Mesendoderm (in vitro differentiated cells): ENCODE measurements around the gene SAMD4B. TPM values are rescaled to one million over a fixed set of nuclear protein-coding genes. Genes with fewer than 3 reads are reported as not detected.

ENCODE experiments used
- DNase-seq: peaks from one replicate; pipeline ENCODE4 v3.0.0; 2013
- H2AK5ac ChIP-seq: 2 replicates; pipeline ENCODE4 v1.6.1; 2013; ENCODE audit warnings: low read length, inconsistent platforms
- H2BK120ac ChIP-seq: 2 replicates; pipeline ENCODE4 v1.6.1; 2013; ENCODE audit warnings: low read depth, mild to moderate bottlenecking, low read length, moderate library complexity, mixed read lengths
- H2BK15ac ChIP-seq: replicated peaks from 2 replicates; pipeline ENCODE4 v1.6.1; 2013; ENCODE audit warnings: low read depth, mild to moderate bottlenecking, moderate library complexity
- H2BK5ac ChIP-seq: 2 replicates; pipeline ENCODE4 v1.6.1; 2013; ENCODE audit warnings: low read length, inconsistent platforms
- H3K18ac ChIP-seq: 2 replicates; pipeline ENCODE4 v1.6.1; 2013; ENCODE audit warnings: mild to moderate bottlenecking, low read length, mixed read lengths
- H3K23ac ChIP-seq: one replicate; pipeline ENCODE4 v1.6.1; 2013; ENCODE audit warnings: low read length
- H3K27ac ChIP-seq: 2 replicates; pipeline ENCODE4 v1.5.1; 2013; ENCODE audit warnings: low read depth, mild to moderate bottlenecking, inconsistent platforms, low read length, moderate library complexity
- H3K27me3 ChIP-seq: 2 replicates; pipeline ENCODE4 v1.6.1; 2013; ENCODE audit warnings: low read length, control low read depth, mild to moderate bottlenecking, inconsistent platforms; ENCODE audit not compliant: insufficient read depth, poor library complexity
- H3K36me3 ChIP-seq: 2 replicates; pipeline ENCODE4 v1.6.1; 2013; ENCODE audit warnings: low read length, inconsistent platforms; ENCODE audit not compliant: control insufficient read depth, insufficient read depth
- H3K4ac ChIP-seq: one replicate; pipeline ENCODE4 v1.6.1; 2013; ENCODE audit warnings: low read depth, mild to moderate bottlenecking, low read length, moderate library complexity
- H3K4me1 ChIP-seq: 2 replicates; pipeline ENCODE4 v1.6.1; 2013; ENCODE audit warnings: low read depth, low read length, inconsistent platforms; ENCODE audit not compliant: control insufficient read depth
- H3K4me2 ChIP-seq: 2 replicates; pipeline ENCODE4 v1.6.1; 2013; ENCODE audit warnings: low read length
- H3K4me3 ChIP-seq: 2 replicates; pipeline ENCODE4 v1.5.1; 2013; ENCODE audit warnings: mild to moderate bottlenecking, low read length
- H3K56ac ChIP-seq: one replicate; pipeline ENCODE4 v1.6.1; 2013; ENCODE audit warnings: low read length
- H3K79me1 ChIP-seq: 2 replicates; pipeline ENCODE4 v1.6.1; 2013; ENCODE audit warnings: low read length, inconsistent platforms
- H3K79me2 ChIP-seq: 2 replicates; pipeline ENCODE4 v1.6.1; 2013; ENCODE audit warnings: mild to moderate bottlenecking, low read length; ENCODE audit not compliant: control insufficient read depth, insufficient read depth
- H3K9ac ChIP-seq: 2 replicates; pipeline ENCODE4 v1.6.1; 2013; ENCODE audit warnings: low read length, inconsistent platforms
- H4K5ac ChIP-seq: one replicate; pipeline ENCODE4 v1.6.1; 2013; ENCODE audit warnings: low read length
- H4K8ac ChIP-seq: one replicate; pipeline ENCODE4 v1.6.1; 2013; ENCODE audit warnings: low read depth, mild to moderate bottlenecking, control low read depth, low read length, moderate library complexity
- WGBS: extraction: QIAGEN DNeasy Blood & Tissue Kit; methylation state at CpG from one replicate; pipeline ENCODE4 v1.1.7; 2013; ENCODE audit warnings: low lambda C conversion rate, missing lambda C conversion rate; ENCODE audit not compliant: insufficient coverage; ENCODE audit errors: extremely low coverage; 5-methylcytosine and 5-hydroxymethylcytosine counted together
- polyA plus RNA-seq, 2 experiments: library from polyadenylated mRNA; stranded (reverse); fragments of 200-250 nt; gene quantifications; one replicate each; pipeline ENCODE4 v1.2.3, GENCODE V29; 2013

Gene SAMD4B
- 141 TPM for polyA plus RNA-seq (2013, experiment 1 of 2)
- polyA plus RNA-seq (2013, experiment 2 of 2) = 143 TPM

- peak within 1 kb of the TSS; percentile 81 for H4K8ac ChIP-seq
- H4K5ac ChIP-seq = no peak within 1 kb of the TSS
- no peak within 1 kb of the TSS for H2BK15ac ChIP-seq
- H3K79me2 ChIP-seq = peaks cover 12% of the 10 kb centered on the region
- H3K9ac ChIP-seq = peak within 1 kb of the TSS; percentile 90
- H3K4me1 ChIP-seq = peaks cover 2% of the 10 kb centered on the region
- no peaks in the 10 kb centered on the region for H3K27me3 ChIP-seq
- WGBS = no CpG with 5 or more reads among the region's 105 CpGs
- peak; percentile 99 for DNase-seq
- H2AK5ac ChIP-seq = no peak within 1 kb of the TSS
- peak within 1 kb of the TSS; percentile 32 for H3K23ac ChIP-seq
- no peaks in the 10 kb centered on the region for H3K36me3 ChIP-seq
- peak within 1 kb of the TSS; percentile 96 for H3K4ac ChIP-seq
- peaks cover 15% of the 10 kb centered on the region for H3K79me1 ChIP-seq
- H2BK120ac ChIP-seq = no peak within 1 kb of the TSS
- no peak within 1 kb of the TSS for H3K27ac ChIP-seq
- peak within 1 kb of the TSS; percentile 94 for H3K18ac ChIP-seq
- H2BK5ac ChIP-seq = no peak within 1 kb of the TSS
- peak within 1 kb of the TSS; percentile 98 for H3K56ac ChIP-seq
- peak within 1 kb of the TSS; percentile 70 for H3K4me2 ChIP-seq
- H3K4me3 ChIP-seq = peak within 1 kb of the TSS; percentile 93
Observed at GRCh38 chr19:39341719-39342604, at the start of gene SAMD4B. TSS of gene SAMD4B (plus strand) at chr19:39342421. CDS start at chr19:39356894, 14,473 bp downstream.

GRCh38 chr19:39293394-39293793, 48.8 kb upstream of the SAMD4B start:
- H3K9ac ChIP-seq = no peak overlapping the region

GRCh38 chr19:39296055-39296645, 46.1 kb upstream of the SAMD4B start, which contains the start of gene IFNL1:
TSS of gene IFNL1 (plus strand) at chr19:39296407. CDS start at chr19:39296422, 15 bp downstream.
- no CpG with 5 or more reads among the region's 11 CpGs for WGBS

More at GRCh38 chr19:39293394-39293793, 48.8 kb upstream of the SAMD4B start:
- H3K18ac ChIP-seq = no peak overlapping the region
- H3K27me3 ChIP-seq = no peaks in the 10 kb centered on the region
- H3K56ac ChIP-seq = no peak overlapping the region
- no peaks in the 10 kb centered on the region for H3K79me1 ChIP-seq
- no peak overlapping the region for H4K5ac ChIP-seq
- no peak for DNase-seq
- no peaks in the 10 kb centered on the region for H3K79me2 ChIP-seq
- H2BK5ac ChIP-seq = no peak overlapping the region
- no peak overlapping the region for H2BK120ac ChIP-seq
- H3K23ac ChIP-seq = no peak overlapping the region
- H2AK5ac ChIP-seq = no peak overlapping the region
- no peaks in the 10 kb centered on the region for H3K4me1 ChIP-seq
- H3K4me2 ChIP-seq = no peak overlapping the region
- no peak overlapping the region for H3K27ac ChIP-seq
- H2BK15ac ChIP-seq = no peak overlapping the region
- no peak overlapping the region for H4K8ac ChIP-seq
- H3K4ac ChIP-seq = no peak overlapping the region
- WGBS = no CpG with 5 or more reads among the region's 4 CpGs
- no peak overlapping the region for H3K4me3 ChIP-seq
- no peaks in the 10 kb centered on the region for H3K36me3 ChIP-seq

GRCh38 chr19:39296906-39297305, 45.3 kb upstream of the SAMD4B start:
- H3K4me3 ChIP-seq = no peak overlapping the region
- no peak overlapping the region for H4K8ac ChIP-seq
- DNase-seq = no peak
- H3K36me3 ChIP-seq = no peaks in the 10 kb centered on the region
- H2BK5ac ChIP-seq = no peak overlapping the region
- no peak overlapping the region for H3K4ac ChIP-seq
- no peaks in the 10 kb centered on the region for H3K79me1 ChIP-seq
- no peaks in the 10 kb centered on the region for H3K79me2 ChIP-seq
- no peak overlapping the region for H3K4me2 ChIP-seq
- H3K56ac ChIP-seq = no peak overlapping the region
- no peak overlapping the region for H2BK15ac ChIP-seq
- no peak overlapping the region for H3K23ac ChIP-seq
- no peak overlapping the region for H3K9ac ChIP-seq
- H3K4me1 ChIP-seq = no peaks in the 10 kb centered on the region
- H3K27ac ChIP-seq = no peak overlapping the region
- WGBS = no CpG with 5 or more reads among the region's 4 CpGs
- no peak overlapping the region for H4K5ac ChIP-seq
- no peak overlapping the region for H2AK5ac ChIP-seq
- H3K18ac ChIP-seq = no peak overlapping the region
- H2BK120ac ChIP-seq = no peak overlapping the region
- H3K27me3 ChIP-seq = no peaks in the 10 kb centered on the region

More at GRCh38 chr19:39296055-39296645, 46.1 kb upstream of the SAMD4B start, which contains the start of gene IFNL1:
- Histone ChIP-seq H3K18ac (no peak within 1 kb of the TSS), H3K9ac (no peak within 1 kb of the TSS), H3K4me2 (no peak within 1 kb of the TSS), H3K4ac (no peak within 1 kb of the TSS), H3K27ac (no peak within 1 kb of the TSS), H3K79me1 (no peaks in the 10 kb centered on the region), H4K8ac (no peak within 1 kb of the TSS), H3K79me2 (no peaks in the 10 kb centered on the region), H3K56ac (no peak within 1 kb of the TSS), H4K5ac (no peak within 1 kb of the TSS), H3K27me3 (no peaks in the 10 kb centered on the region), H2AK5ac (no peak within 1 kb of the TSS), H3K4me1 (no peaks in the 10 kb centered on the region), H3K4me3 (no peak within 1 kb of the TSS), H2BK5ac (no peak within 1 kb of the TSS), H2BK120ac (no peak within 1 kb of the TSS), H2BK15ac (no peak within 1 kb of the TSS), H3K23ac (no peak within 1 kb of the TSS), H3K36me3 (no peaks in the 10 kb centered on the region)
- DNase-seq = no peak

DNA sequence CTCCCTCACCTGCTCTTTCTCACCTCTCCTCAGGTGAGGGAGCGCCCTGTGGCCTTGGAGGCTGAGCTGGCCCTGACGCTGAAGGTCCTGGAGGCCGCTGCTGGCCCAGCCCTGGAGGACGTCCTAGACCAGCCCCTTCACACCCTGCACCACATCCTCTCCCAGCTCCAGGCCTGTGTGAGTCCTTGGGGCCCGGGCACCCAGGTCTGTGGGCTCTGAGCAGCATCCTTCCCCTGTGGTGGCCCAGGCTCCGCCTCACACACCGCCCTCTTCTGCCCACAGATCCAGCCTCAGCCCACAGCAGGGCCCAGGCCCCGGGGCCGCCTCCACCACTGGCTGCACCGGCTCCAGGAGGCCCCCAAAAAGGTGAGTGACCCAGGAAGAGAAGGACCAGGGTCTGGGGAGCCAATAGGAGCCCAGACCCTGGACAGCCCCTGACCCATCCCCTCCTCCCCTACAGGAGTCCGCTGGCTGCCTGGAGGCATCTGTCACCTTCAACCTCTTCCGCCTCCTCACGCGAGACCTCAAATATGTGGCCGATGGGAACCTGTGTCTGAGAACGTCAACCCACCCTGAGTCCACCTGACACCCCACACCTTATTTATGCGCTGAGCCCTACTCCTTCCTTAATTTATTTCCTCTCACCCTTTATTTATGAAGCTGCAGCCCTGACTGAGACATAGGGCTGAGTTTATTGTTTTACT, 44.1 kb upstream of the SAMD4B start:
- no peak overlapping the region for H3K27ac ChIP-seq
- H2BK15ac ChIP-seq = no peak overlapping the region
- DNase-seq = no peak
- no peak overlapping the region for H2AK5ac ChIP-seq
- no peak overlapping the region for H3K18ac ChIP-seq
- no peak overlapping the region for H2BK120ac ChIP-seq
- H3K4me1 ChIP-seq = no peaks in the 10 kb centered on the region
- no peak overlapping the region for H3K4me3 ChIP-seq
- no CpG with 5 or more reads among the region's 17 CpGs for WGBS
- H3K79me1 ChIP-seq = no peaks in the 10 kb centered on the region
- H3K27me3 ChIP-seq = no peaks in the 10 kb centered on the region
- H3K79me2 ChIP-seq = no peaks in the 10 kb centered on the region
- H3K4ac ChIP-seq = no peak overlapping the region
- H3K9ac ChIP-seq = no peak overlapping the region
- no peak overlapping the region for H2BK5ac ChIP-seq
- H3K56ac ChIP-seq = no peak overlapping the region
- H3K36me3 ChIP-seq = no peaks in the 10 kb centered on the region
- no peak overlapping the region for H4K5ac ChIP-seq
- no peak overlapping the region for H3K4me2 ChIP-seq
- H3K23ac ChIP-seq = no peak overlapping the region
- no peak overlapping the region for H4K8ac ChIP-seq
